Measurements from ENCODE around the gene TRPM4.

DNA sequence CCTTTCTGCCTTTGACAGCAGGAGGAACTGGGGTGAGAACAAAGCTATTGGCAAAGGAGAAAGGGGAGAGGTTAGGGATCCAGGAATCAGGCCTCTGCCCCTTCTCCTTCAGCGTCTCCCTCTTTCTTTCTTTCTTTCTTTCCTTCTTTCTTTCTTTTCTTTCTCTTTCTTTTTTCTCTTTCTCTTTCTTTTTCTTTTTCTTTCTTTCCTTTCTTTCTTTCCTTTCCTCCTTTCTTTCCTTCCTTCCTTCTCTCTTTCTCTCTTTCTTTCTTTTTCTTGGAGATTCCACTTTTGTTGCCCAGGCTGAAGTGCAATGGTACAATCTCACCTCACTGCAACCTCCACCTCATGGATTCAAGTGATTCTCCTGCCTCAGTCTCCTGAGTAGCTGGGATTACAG lies 75.6 kb downstream of the TRPM4 start:
- no peak for TF ChIP-seq POLR2AphosphoS5 (IDR thresholded peaks at IDR 0.05; ENCODE audit: low read depth, low read length)
- TF ChIP-seq, protein P1, sequence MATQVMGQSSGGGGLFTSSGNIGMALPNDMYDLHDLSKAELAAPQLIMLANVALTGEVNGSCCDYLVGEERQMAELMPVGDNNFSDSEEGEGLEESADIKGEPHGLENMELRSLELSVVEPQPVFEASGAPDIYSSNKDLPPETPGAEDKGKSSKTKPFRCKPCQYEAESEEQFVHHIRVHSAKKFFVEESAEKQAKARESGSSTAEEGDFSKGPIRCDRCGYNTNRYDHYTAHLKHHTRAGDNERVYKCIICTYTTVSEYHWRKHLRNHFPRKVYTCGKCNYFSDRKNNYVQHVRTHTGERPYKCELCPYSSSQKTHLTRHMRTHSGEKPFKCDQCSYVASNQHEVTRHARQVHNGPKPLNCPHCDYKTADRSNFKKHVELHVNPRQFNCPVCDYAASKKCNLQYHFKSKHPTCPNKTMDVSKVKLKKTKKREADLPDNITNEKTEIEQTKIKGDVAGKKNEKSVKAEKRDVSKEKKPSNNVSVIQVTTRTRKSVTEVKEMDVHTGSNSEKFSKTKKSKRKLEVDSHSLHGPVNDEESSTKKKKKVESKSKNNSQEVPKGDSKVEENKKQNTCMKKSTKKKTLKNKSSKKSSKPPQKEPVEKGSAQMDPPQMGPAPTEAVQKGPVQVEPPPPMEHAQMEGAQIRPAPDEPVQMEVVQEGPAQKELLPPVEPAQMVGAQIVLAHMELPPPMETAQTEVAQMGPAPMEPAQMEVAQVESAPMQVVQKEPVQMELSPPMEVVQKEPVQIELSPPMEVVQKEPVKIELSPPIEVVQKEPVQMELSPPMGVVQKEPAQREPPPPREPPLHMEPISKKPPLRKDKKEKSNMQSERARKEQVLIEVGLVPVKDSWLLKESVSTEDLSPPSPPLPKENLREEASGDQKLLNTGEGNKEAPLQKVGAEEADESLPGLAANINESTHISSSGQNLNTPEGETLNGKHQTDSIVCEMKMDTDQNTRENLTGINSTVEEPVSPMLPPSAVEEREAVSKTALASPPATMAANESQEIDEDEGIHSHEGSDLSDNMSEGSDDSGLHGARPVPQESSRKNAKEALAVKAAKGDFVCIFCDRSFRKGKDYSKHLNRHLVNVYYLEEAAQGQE (IDR thresholded peaks at IDR 0.05; ENCODE audit: insufficient read depth in 1 of 2, low read depth in 2 of 2, low read length in 2 of 2) = no peak
- TF ChIP-seq TAF1 (IDR thresholded peaks at IDR 0.05; ENCODE audit: borderline replicate concordance, insufficient read depth, low read length) = no peak
- TF ChIP-seq FOXP2 (optimal IDR thresholded peaks at IDR 0.05; ENCODE audit: borderline replicate concordance, extremely low read depth, extremely low read length, insufficient read depth) = no peak
- no peak for TF ChIP-seq SIN3A (IDR thresholded peaks at IDR 0.05; ENCODE audit: borderline replicate concordance, insufficient read depth, low read length)
